ENCODE measurements around the gene SHF. TPM values are rescaled to one million over a fixed set of nuclear protein-coding genes. Genes with fewer than 3 reads are reported as not detected.

The SHF gene
- total RNA-seq, 1 experiment from 2014 or later = 42.9 TPM

GRCh38 chr15:45123397-45123796 is 64.4 kb downstream of the SHF start:
- intact Hi-C loops (cut with micrococcal nuclease; ENCODE audit: unreplicated experiment) = no loop called here
- POLR2A ChIA-PET (ENCODE audit: low non-redundant PET) = no interaction called here

GRCh38 chr15:45122719-45123118 is 65.0 kb downstream of the SHF start:
- Histone ChIP-seq H3K9me3 (ENCODE audit: low read depth, low read length, poor library complexity, severe bottlenecking) (no peaks in the 10 kb centered on the region), H3K36me3 (ENCODE audit: insufficient read depth, low read length, poor library complexity, severe bottlenecking) (no peaks in the 10 kb centered on the region), H3K4me1 (ENCODE audit: insufficient read depth, low read length, poor library complexity, severe bottlenecking) (peaks cover 3% of the 10 kb centered on the region), H3K4me3 (ENCODE audit: low read depth, low read length, poor library complexity, severe bottlenecking) (no peak overlapping the region), H3K27me3 (replicated peaks; ENCODE audit: insufficient read depth, low read depth, low read length, poor library complexity) (no peaks in the 10 kb centered on the region), H3K27ac (ENCODE audit: low read depth, low read length, poor library complexity, severe bottlenecking) (no peak overlapping the region)
- ChIA-PET POLR2A (ENCODE audit: low non-redundant PET) (no interaction called here), CTCF (no interaction called here)
- TF ChIP-seq EZH2 (IDR thresholded peaks at IDR 0.05; ENCODE audit: borderline replicate concordance, low read depth, low read length, poor library complexity, severe bottlenecking) = no peak
- TF ChIP-seq CTCF (conservative IDR thresholded peaks at IDR 0.05; ENCODE audit: low read depth, low read length) = no peak
- intact Hi-C loops (cut with micrococcal nuclease; ENCODE audit: unreplicated experiment) = no loop called here
- no TSS peak for BruUV-seq (replicated peaks)
- DNase-seq (ENCODE audit: low spot score) = no peak

More at GRCh38 chr15:45123397-45123796, 64.4 kb downstream of the SHF start:
- Histone ChIP-seq H3K36me3 (ENCODE audit: insufficient read depth, low read length, poor library complexity, severe bottlenecking) (no peaks in the 10 kb centered on the region), H3K4me1 (ENCODE audit: insufficient read depth, low read length, poor library complexity, severe bottlenecking) (no peaks in the 10 kb centered on the region), H3K4me3 (ENCODE audit: low read depth, low read length, poor library complexity, severe bottlenecking) (no peak overlapping the region), H3K9me3 (ENCODE audit: low read depth, low read length, poor library complexity, severe bottlenecking) (no peaks in the 10 kb centered on the region), H3K27ac (ENCODE audit: low read depth, low read length, poor library complexity, severe bottlenecking) (no peak overlapping the region), H3K27me3 (replicated peaks; ENCODE audit: insufficient read depth, low read depth, low read length, poor library complexity) (no peaks in the 10 kb centered on the region)
- DNase-seq (ENCODE audit: low spot score) = no peak
- CTCF ChIA-PET = no interaction called here
- no peak for TF ChIP-seq EZH2 (IDR thresholded peaks at IDR 0.05; ENCODE audit: borderline replicate concordance, low read depth, low read length, poor library complexity, severe bottlenecking)
- no peak for TF ChIP-seq CTCF (conservative IDR thresholded peaks at IDR 0.05; ENCODE audit: low read depth, low read length)
- no TSS peak for BruUV-seq (replicated peaks)

GRCh38 chr15:45121706-45122417 is 65.9 kb downstream of the SHF start:
- H3K36me3 ChIP-seq (ENCODE audit: insufficient read depth, low read length, poor library complexity, severe bottlenecking) = no peaks in the 10 kb centered on the region
- BruUV-seq (replicated peaks) = no TSS peak
- peaks cover 4% of the 10 kb centered on the region for H3K4me1 ChIP-seq (ENCODE audit: insufficient read depth, low read length, poor library complexity, severe bottlenecking)
- ChIA-PET POLR2A (ENCODE audit: low non-redundant PET) (no interaction called here), CTCF (no interaction called here)
- H3K4me3 ChIP-seq (ENCODE audit: low read depth, low read length, poor library complexity, severe bottlenecking) = no peak overlapping the region
- no peak overlapping the region for H3K27ac ChIP-seq (ENCODE audit: low read depth, low read length, poor library complexity, severe bottlenecking)
- H3K9me3 ChIP-seq (ENCODE audit: low read depth, low read length, poor library complexity, severe bottlenecking) = no peaks in the 10 kb centered on the region
- TF ChIP-seq EZH2 (IDR thresholded peaks at IDR 0.05; ENCODE audit: borderline replicate concordance, low read depth, low read length, poor library complexity, severe bottlenecking) = no peak
- no peak for TF ChIP-seq CTCF (conservative IDR thresholded peaks at IDR 0.05; ENCODE audit: low read depth, low read length)
- DNase-seq (ENCODE audit: low spot score) = no peak
- H3K27me3 ChIP-seq (replicated peaks; ENCODE audit: insufficient read depth, low read depth, low read length, poor library complexity) = no peaks in the 10 kb centered on the region
- intact Hi-C loops (cut with micrococcal nuclease; ENCODE audit: unreplicated experiment) = no loop called here
